GM21737 (cell line): Measurements from ENCODE around the gene GATB.

Source experiments
- ATAC-seq: cut with Tn5 transposase; IDR thresholded peaks from one replicate; pipeline ENCODE4 v1.9.1; 2021; ENCODE audit warnings: mild to moderate bottlenecking, moderate library complexity; ENCODE audit not compliant: unreplicated experiment

Gene GATB

DNA sequence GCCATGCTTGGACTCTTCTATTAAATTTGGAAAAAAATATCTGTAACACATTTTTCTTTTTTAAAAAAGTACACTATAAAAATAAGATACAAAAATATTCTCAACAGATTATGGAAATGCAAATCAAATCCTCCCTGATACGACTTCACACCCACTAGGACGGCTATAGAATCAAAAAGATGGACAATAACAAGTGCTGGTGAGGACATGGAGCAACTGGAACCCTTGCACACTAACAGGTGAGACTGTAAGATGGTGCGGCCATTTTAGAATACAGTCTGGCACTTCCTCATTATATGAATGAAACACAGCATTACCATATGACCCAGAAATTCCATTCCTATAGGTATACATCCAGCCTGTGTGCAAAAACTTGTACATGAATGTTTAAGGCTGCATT lies 83.6 kb downstream of the GATB start:
- no peak for ATAC-seq

DNA sequence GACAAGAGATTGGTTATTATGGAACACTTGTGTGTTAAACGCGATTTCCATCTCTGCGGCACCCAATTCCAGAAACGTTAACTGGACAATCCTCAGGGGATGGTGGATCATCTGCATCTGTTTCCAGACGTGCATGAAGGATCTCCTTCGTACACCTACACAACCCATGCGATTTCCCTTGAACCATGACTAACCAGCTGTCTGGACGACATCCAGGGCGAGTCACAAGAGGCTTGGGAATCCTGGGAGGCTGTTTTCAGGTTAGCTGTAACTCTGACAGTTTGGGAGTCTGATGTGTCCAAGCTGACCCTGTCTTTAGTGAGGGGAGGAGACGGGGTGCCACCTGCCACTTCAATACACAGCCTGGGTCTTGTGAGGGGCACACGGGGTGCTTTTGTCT lies 84.5 kb downstream of the GATB start:
- ATAC-seq = no peak

DNA sequence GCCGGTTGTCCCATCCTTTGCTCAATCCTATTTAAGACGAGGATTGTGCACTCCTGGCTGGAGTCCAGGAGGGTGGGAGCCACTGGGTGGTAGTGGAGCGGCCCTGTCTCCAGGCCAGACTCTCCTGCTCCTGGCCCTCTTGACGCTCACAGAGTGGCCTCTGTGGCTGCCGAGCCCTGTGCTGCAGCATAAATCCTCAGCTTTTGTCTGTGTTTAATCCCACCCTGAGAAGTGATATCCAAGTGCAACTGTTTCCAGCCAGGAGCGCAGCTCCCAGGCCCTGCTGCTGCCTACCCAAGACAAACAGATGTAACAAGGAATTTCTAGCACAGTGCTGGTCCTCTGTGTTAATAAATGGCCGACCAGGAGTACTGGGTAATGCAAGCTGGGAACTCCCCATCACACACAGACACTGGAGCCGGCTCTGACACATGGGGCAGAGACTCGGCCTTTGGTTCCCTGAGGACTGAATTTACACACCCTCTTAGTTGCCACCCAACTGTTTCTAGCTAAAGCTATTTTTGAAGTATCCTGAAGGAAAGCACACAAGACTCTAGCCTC lies 85.3 kb downstream of the GATB start:
- ATAC-seq = no peak

GRCh38 chr4:151674804-151675391 lies 85.9 kb downstream of the GATB start:
- no peak for ATAC-seq

DNA sequence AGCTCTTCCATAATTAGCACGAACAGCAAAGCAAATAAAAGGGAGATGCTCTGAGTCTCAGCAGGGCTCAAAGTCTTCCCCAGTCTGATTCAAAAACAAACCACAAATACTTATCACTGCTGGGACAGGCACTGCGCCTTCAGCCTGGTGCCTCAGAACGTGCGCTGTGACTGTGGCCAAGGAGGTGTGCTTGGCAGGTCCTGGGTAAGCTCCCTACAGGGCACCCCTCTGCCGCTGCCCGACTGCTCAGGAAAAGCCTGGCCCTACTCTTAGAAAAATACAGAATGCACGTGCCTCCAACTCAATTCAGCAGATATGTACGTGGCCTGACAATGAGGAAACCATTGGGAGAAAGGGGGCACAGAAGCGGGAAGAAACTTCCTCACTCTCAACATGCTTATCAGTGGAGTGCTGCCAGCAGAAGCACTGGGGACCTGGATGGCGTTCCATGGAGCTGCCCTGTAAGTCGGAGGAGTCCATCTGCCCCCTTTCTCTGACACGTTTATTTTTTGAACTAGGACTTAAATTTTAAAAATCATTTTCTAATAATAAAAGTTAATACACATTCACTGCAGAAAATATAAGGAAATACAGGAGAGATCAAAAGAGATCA lies 86.8 kb downstream of the GATB start:
- no peak for ATAC-seq

DNA sequence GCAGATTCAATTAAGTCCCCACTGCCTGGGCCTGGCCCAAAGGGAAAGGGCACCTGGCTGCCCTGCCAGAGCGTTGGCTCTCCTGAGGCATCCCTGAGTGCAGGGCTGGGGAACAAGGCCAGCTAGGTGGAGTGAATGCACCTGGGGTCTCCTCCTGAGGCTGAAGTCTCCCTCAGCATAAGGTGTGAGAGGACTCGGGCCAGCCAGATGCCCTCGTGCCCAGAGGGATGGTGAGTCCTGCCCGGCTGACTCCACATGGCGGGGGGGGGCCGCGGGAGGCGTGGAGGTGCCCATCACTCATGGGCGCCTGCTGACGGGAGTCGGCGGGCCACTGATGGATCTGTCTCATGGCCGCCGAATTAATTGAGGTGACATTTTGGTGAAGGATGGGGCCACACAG lies 87.8 kb downstream of the GATB start:
- no peak for ATAC-seq

GRCh38 chr4:151671541-151672059 lies 89.2 kb downstream of the GATB start:
- no peak for ATAC-seq

DNA sequence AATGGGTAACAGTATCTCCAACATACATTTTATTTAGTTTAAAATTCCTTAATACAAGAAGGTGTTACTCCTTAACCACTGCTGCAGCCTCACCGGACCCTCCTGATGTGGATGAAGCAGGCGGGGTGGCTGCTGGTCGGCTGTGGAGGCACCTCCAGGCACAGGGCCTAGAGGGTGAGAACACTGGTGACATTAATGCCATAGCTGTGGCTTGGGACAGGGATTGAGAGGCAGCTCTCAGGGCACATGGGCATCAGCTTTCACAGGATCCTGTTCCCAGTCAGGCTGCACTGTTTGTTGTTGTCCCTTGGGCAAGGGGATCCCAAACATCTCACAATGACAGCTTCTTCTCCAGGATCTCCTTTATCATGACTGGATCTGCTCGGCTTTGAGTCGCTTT lies 90.0 kb downstream of the GATB start:
- ATAC-seq = no peak

GRCh38 chr4:151669990-151670389 lies 90.8 kb downstream of the GATB start:
- no peak for ATAC-seq

DNA sequence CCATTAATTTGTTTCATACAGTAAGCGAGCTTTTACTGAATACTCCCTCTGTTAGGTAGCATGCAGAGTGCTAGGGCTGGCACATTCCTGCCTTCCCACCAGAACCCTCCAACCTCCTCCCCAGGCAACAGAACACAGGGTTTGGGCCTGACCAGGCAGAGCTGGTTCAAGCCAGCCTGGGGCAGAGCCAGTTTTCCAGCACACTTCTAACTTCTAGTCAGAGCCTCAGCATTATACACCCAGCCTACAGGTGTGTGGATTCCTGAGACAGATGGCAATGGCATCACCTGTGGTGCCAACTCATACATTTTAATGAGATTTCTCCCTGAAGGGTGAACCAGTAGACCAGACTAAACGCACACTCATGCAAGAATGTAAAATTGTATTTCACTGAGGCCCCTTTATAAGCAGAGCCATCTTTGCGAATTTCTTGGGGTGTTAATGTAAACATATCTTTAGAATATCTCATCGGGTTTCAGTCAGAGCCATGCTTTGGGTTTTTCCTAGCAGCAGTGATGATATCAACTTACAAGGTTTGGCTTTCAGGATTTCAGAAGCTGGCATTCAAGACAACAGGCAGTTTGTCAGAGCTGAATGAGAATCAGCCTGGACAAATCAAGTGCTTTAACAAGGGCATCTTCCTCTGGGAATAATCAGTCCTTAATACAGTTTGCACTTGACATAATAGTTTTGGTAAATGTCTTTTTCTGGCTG lies 92.0 kb downstream of the GATB start:
- ATAC-seq = no peak

DNA sequence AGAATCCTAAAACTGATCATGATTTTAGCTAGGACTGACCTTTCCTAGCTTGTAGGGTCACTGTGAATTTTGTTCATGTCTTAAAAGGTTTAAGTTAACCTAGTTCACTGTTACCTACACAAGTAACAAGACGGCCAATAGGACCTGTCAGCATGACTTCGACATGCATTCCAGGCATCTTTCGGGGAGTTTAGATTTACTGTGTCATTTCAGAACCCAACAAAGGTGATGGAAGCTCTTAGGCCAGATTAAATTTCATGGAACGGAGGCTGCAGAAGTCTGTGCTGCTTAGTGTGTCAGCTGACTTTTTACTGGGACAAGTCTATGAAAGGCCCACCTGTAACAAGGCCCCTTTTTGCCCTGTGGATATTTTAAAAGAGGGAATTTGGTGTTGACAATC lies 93.1 kb downstream of the GATB start:
- ATAC-seq = no peak

DNA sequence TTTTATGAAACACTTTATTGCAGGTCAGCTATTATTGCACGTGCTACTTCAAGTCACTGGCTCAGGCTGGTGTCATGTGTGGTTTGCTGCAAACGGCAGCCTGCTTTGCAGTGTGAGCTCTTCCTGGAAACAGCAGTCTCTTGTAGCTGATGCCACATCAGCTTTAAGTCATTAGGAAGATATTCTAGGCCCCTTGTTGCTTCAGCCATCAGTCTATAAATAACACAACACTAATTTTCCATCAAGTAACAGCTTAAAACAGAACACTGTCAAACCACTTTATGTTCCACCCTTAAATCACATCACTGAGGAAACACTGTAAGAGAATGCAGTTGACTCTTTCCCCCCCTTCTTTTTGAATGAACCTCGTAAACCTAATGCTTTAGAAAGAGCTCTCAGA lies 93.8 kb downstream of the GATB start:
- no peak for ATAC-seq

GRCh38 chr4:151666501-151666900 lies 94.3 kb downstream of the GATB start:
- no peak for ATAC-seq

- no peak for ATAC-seq
These were observed 95.1 kb downstream of the GATB start for GRCh38 chr4:151665785-151666127.

DNA sequence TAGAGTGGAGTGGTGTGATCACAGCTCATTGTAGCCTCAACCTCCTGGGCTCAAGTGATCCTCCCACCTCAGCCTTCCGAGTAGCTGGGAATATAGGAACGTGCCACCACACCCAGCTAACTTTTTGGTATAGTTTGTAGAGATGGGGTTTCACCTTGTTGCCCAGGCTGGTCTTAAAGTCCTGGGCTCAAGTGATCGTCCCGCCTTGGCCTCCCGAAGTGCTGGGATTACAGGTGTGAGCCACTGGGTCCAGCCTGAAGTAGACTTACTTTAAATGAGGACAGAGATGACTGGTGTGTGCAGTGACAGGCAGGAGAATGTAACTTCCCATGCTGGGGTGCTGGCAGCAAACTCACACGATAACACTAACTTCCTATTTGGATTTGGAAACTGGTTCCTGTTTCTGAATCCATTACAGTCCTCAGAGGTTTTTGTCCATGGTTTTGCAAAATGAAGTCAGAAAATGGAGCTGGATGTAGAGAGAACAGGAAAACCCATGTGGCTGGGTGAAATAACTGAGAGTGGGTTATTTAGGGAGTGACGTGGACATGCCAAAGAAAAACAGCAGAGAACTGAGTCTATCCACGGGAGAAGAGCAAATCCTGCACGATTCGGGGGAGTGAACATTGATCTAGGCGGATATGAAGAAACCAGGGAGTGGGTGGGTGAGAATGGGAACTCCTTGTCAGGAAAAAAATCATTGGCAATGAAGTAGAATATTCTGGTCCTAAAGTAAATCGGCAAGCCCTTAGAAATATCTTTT lies 95.6 kb downstream of the GATB start:
- no peak for ATAC-seq

GRCh38 chr4:151664289-151664688 lies 96.5 kb downstream of the GATB start:
- no peak for ATAC-seq

DNA sequence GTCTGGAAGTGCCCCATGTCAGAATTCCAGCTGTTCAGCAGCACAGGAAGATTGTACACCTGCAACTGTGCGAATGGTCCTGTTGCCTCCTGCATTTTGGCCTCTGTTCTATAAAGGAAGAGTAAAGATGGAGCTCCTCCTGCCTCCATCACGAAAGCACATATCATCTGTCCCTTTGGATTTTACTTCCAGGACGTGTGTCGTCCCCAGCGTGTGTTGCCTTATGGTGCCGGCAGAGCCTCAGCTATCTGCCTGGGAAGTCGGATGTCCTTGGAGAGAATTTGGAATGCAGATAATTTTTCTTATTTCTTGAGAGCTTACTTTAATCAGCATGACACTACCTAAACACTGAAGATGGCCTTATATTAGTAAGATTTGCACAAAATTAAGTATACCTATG lies 97.7 kb downstream of the GATB start:
- no peak for ATAC-seq

DNA sequence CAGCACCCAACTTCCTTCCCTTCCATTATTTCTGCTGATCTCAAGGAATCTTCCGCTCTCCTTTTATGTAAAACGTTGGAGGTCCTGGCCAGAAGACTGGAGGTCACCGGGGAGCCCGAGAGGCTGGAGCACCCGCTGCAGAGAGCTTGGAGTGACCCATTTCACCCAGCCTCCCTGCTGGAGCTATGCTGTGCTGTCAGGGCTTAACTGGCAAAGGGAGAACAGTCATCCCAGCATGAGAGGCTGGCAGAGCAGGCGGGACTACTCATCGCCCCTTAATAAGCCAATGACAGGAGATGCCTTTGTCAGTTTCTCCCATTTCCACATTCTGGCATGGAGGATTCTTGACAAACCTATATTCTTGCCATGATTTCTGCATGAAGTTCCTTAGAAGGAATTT lies 98.9 kb downstream of the GATB start:
- no peak for ATAC-seq

- no peak for ATAC-seq
These were observed 100.1 kb downstream of the GATB start for GRCh38 chr4:151660676-151661075.

GRCh38 chr4:151659601-151660364 lies 101.0 kb downstream of the GATB start:
- ATAC-seq = no peak
